Right ventricle myocardium superior (tissue), 1 donor: ENCODE data around the gene ZNRF3. TPM values are rescaled to one million over a fixed set of nuclear protein-coding genes. Genes with fewer than 3 reads are reported as not detected.
A peak's percentile ranks its signal among the peaks of the same experiment; 100 is the strongest.

ENCODE experiments used
- ATAC-seq: fragments of 200-7000 bp; cut with Tn5 transposase; one replicate; pipeline ENCODE4 v1.9.1; 2020; ENCODE audit warnings: mild to moderate bottlenecking; ENCODE audit not compliant: poor library complexity
- DNase-seq: peaks from one replicate; pipeline ENCODE4 v3.0.0-alpha.2; 2020
- intact Hi-C: fragments of 100-400 bp; cut with DNase I; formaldehyde crosslinking; loops from one replicate; pipeline ENCODE4 v1.11.2; 2022
- total RNA-seq: library from RNA; stranded (reverse); fragmentation: NEBNext Ultra II Directional; extraction: Animal tissue kit (Norgen Biotek cat#: 25700); gene quantifications from one replicate; pipeline ENCODE4 v1.2.1, GENCODE V29; 2021
- donor health status: DM: no; HTN: yes; CAD: no; lungs with severe emphysema.

ZNRF3 gene
- total RNA-seq, 1 donor from 2014 or later: 5.0 TPM

- intact Hi-C loops: no loop called here
These were observed 37.6 kb downstream of the ZNRF3 start for GRCh38 chr22:28920757-28921584.

DNA sequence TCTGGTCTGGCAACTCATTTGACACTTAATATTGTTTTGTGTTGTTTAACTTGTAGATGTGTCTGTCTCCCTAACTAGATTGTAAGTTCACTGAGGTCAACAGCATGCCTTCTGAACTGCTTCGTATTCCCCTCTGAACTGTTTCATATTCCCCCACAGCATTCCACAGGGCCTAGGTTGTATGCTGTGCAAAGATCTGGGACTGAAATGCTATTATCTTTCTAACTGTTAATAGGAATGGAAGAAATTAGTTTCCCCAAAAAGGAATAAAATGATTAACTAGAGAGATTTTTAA is 38.2 kb downstream of the ZNRF3 start:
- DNase-seq (no peak), ATAC-seq (no peak)
- intact Hi-C loops: no loop called here

More at GRCh38 chr22:28920757-28921584, 37.6 kb downstream of the ZNRF3 start:
- no peak for ATAC-seq
- DNase-seq: no peak

- DNase-seq (no peak), ATAC-seq (no peak)
- intact Hi-C loops: no loop called here
These were observed 39.3 kb downstream of the ZNRF3 start for GRCh38 chr22:28922540-28923244.

- no peak for DNase-seq
- peak; percentile 49 for ATAC-seq
- intact Hi-C loops: no loop called here
These were observed 40.7 kb downstream of the ZNRF3 start for GRCh38 chr22:28923826-28924732.

DNA sequence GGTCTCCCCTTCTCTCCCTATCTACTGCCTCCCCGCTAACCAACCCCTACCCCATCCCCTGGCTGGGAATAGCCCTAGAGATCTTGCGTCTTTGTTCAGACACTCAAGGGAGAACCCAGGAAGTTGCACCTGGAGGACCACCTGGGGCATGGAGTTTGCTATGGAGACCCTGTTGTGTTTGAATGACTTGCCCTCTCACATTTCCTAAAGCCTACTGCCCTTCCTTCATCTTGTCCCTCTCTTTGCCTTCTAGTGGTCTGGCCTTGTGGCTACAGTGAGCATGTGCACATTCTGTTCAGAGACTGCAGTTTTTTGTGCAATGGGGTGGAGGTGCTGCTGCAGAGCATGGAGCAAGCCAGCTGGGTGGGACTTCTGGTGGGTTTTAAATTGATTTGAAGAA is 42.5 kb downstream of the ZNRF3 start:
- ATAC-seq (no peak), DNase-seq (no peak)
- intact Hi-C loops: no loop called here

DNA sequence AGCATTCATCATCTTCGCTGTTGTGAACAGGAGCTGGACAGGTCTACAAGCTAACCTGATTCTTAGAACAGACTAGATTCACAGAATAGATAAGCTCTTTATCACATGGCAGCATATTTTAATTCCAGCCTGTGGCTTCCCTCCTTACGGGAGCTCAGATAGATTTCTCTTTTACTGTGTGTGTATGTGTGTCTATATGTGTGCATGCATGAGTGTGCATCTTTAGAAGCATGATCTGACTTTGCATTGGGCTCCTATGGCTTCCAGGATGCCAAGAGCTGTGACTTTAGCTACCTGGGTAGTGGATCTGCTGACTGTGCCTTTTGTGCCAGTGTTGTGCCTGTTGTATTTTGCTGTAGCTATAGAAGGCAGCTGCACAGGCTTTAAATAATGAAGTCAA is 44.3 kb downstream of the ZNRF3 start:
- DNase-seq (no peak), ATAC-seq (no peak)
- intact Hi-C loops: no loop called here

DNA sequence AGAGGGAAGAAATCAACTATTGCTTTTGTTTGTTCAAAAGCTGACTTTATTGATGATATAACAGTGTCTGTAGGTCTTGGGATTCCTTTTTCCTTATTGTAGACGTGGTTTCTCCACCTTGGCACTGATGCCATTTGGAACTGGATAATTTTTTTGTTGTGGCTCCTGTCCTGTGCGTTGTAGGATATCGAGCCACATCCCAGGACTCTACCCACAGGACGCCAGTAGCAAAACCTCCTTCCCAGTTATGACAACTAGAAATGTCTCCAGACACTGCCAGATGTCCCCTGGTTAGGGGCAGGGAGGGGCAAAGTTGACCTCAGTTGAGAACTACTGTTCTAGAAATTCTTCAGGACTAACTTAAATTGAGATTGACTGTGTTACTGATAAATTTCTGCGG is 45.8 kb downstream of the ZNRF3 start:
- ATAC-seq: no peak
- intact Hi-C loops: no loop called here

GRCh38 chr22:28930357-28931007 is 47.1 kb downstream of the ZNRF3 start:
- ATAC-seq: no peak
- DNase-seq: no peak
- intact Hi-C loops: no loop called here

More for the DNA sequence above, 45.8 kb downstream of the ZNRF3 start:
- DNase-seq: no peak

- ATAC-seq (no peak), DNase-seq (no peak)
- intact Hi-C loops: no loop called here
These were observed 48.6 kb downstream of the ZNRF3 start for GRCh38 chr22:28931844-28932567.

DNA sequence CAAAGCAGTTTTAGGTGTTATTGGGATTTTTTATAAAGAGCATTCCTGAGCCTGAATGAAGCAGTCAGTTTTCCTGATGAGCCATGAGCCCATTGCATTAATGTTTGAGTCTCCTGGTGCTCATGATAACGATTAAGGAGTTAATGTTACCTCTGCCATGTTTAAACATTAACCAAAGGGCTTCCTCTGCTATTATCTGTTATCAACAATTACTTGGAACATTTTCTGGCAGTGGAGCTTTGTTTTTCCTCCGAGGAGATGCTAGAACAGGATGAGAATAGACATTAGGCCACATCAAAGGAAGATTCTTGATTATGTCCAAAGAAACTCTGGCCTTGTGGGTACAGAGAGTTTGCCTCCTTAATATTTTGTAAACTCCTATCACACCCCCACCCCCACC is 49.9 kb downstream of the ZNRF3 start:
- no peak for ATAC-seq
- DNase-seq: no peak
- intact Hi-C loops: no loop called here

GRCh38 chr22:28934026-28934425 is 50.7 kb downstream of the ZNRF3 start:
- intact Hi-C loops: no loop called here

DNA sequence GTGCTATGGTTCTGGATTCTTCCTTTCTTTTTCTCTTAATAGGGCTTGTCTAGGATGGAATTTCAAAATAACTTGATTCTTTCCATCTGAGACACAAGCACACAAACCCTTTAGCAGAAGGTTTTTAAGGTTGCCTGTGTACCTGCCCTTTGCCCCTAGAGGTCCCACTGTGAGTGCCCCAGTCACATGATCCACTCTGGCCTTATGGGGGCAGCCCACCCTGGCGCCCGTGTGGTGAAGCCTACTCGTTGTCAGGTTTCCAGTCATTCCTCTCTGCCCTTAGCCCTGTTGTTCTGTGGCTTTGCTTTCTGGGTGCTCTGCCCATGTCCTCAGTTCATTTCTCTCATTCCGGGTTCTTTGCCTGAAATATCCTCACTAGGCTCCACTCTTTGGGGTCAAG is 51.8 kb downstream of the ZNRF3 start:
- ATAC-seq (no peak), DNase-seq (no peak)
- intact Hi-C loops: no loop called here

More at GRCh38 chr22:28934026-28934425, 50.7 kb downstream of the ZNRF3 start:
- ATAC-seq (no peak), DNase-seq (no peak)

DNA sequence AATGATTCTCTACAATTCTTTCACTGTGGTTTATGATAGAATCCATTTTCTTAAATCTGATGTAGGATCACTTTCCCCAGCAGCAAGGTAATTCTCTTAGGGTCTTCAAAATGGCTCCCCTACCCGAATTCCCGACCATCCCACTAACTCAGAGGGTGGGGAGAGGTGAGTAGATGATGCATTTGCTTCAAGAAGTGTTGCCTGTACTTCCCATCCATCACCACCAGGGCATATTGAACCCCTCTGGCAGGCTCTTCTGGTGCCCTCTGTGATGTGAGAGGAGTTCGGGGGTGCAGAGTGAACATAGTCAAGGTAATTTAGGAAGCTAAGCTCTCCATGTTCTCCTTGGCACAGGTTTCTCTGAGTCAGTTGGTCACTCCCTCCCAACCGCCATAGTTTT is 52.3 kb downstream of the ZNRF3 start:
- ATAC-seq (no peak), DNase-seq (no peak)
- intact Hi-C loops: no loop called here

DNA sequence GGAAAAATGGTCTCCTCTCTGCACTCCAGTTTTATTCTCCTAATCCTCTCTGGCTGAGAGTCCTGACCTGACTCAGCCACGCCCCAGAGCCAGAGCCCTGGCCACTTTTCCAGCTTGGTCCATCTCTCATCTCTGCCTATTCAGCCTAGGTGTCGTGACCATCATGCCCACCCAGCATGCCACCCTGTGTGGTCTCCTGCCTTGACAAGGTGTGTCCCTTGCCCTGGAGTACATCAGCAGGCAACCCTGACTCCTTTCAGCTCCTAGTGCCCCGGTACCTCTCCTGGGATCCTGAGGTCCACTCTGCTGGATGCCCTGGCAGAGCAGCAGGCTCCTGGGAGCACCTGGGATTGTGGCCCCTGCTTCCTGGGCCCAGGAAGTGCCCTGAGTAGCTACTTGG is 52.8 kb downstream of the ZNRF3 start:
- intact Hi-C loops: no loop called here
- DNase-seq (no peak), ATAC-seq (no peak)

- DNase-seq (no peak), ATAC-seq (no peak)
- intact Hi-C loops: no loop called here
These were observed 54.0 kb downstream of the ZNRF3 start for GRCh38 chr22:28937206-28938025.

DNA sequence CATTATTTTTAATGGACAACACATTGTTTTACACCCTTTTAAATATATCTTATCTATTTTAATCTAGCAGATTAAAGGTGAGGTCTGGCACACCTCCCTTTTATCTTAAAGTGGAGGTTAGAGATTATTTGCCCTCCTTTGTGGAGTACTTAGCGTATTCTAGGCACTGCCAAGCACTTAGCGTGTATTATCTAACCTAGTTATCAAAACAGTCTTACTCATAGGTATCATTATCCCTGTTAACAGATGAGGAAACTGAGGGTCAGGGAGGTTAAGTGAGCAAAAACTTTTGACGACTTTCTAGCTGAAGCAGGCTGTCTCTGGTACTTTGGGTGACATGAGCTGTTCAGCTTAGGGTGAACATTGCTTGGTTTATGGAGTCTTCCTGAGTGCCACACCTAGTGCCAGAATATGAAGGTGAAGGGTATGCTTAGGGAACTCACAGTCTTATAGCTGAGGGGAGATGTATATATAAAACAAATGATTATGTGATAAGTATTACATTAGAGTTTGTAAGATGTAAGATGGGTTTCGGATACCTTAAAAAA is 55.0 kb downstream of the ZNRF3 start:
- no peak for DNase-seq
- intact Hi-C loops: no loop called here
- no peak for ATAC-seq

DNA sequence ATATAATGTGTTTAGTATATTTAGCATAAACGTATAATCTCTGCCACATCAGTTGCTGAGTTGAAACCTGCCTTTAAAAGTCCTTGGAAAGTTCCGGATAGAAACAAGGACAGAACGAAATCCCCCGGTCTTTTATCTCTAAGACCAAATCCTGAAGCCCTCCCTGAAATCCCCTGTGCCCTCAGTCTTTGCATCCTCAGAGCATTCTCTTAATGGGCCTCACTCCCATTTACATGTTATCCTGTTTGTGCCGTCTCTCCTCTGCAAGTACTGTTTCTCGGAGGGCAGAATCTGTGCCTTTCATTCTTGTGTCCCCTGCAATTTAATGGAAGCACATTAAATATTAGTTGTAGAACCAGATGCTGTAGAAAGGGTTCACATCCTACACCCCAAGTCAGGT is 56.0 kb downstream of the ZNRF3 start:
- ATAC-seq: no peak
- no peak for DNase-seq
- intact Hi-C loops: no loop called here
